Upper lobe of left lung (tissue), 6 donors: ENCODE data around the gene CA10. TPM values are rescaled to one million over a fixed set of nuclear protein-coding genes. Genes with fewer than 3 reads are reported as not detected.

Experiments used
- ATAC-seq, 2 donors: fragments of 200-7000 bp; cut with Tn5 transposase; one replicate each; pipeline ENCODE4 v1.9.1; 2022; ENCODE audit warnings: mild to moderate bottlenecking in 2 of 2, moderate library complexity in 2 of 2; ENCODE audit not compliant: low FRiP score in 2 of 2
- DNase-seq, 2 donors: peaks; one replicate each; pipeline ENCODE4 v3.0.0-alpha.2; 2019 to 2020
- H3K27ac ChIP-seq, 4 donors: fragments of 200-600 bp; sonication (generic); one replicate each; pipeline ENCODE4 v1.5.1; 2016 to 2019
- H3K27me3 ChIP-seq, 4 donors: fragments of 200-600 bp; sonication (generic); one replicate each; pipeline ENCODE4 v1.5.1; 2017 to 2019
- H3K36me3 ChIP-seq, 4 donors: fragments of 200-600 bp; sonication (generic); one replicate each; pipeline ENCODE4 v1.5.1; 2016 to 2019
- H3K4me1 ChIP-seq, 4 donors: fragments of 200-600 bp; sonication (generic); one replicate each; pipeline ENCODE4 v1.5.1; 2018 to 2019
- H3K4me3 ChIP-seq, 4 donors: fragments of 200-600 bp; sonication (generic); one replicate each; pipeline ENCODE4 v1.5.1; 2017 to 2019; ENCODE audit warnings: mild to moderate bottlenecking in 2 of 4, moderate library complexity in 1 of 4
- H3K9me3 ChIP-seq, 4 donors: fragments of 200-600 bp; sonication (generic); one replicate each; pipeline ENCODE4 v1.5.1; 2018 to 2019
- CTCF ChIP-seq, 6 experiments: fragments of 450-650 bp in 4 of 6; fragments of 200-600 bp in 2 of 6; sonication (generic) in 2 of 6; IDR thresholded peaks; one replicate each; pipeline ENCODE4 v1.5.1; 2016 to 2019; ENCODE audit warnings: antibody characterized with exemption in 6 of 6
- EP300 ChIP-seq, 4 donors: sonication (generic); formaldehyde crosslinking; IDR thresholded peaks; one replicate each; pipeline ENCODE4 v1.5.1; 2017; ENCODE audit warnings: antibody characterized with exemption in 4 of 4, control low read depth in 2 of 4
- POLR2A ChIP-seq, 4 donors: fragments of 450-650 bp; IDR thresholded peaks; one replicate each; pipeline ENCODE4 v1.5.1; 2016 to 2017; ENCODE audit warnings: antibody characterized with exemption in 4 of 4, mild to moderate bottlenecking in 2 of 4
- POLR2AphosphoS5 ChIP-seq, 2 donors: sonication (generic); formaldehyde crosslinking; IDR thresholded peaks; one replicate each; pipeline ENCODE4 v1.5.1; 2017; ENCODE audit warnings: antibody characterized with exemption in 2 of 2
- WGBS, 2 donors: methylation state at CpG; one replicate each; pipeline ENCODE4 v1.1.5; 2017 to 2018; 5-methylcytosine and 5-hydroxymethylcytosine counted together
- total RNA-seq, 6 donors: library from RNA; depleted of rRNA in 4 of 6; stranded (reverse); fragments of >200 nt in 4 of 6; gene quantifications; one replicate each; pipeline versions ENCODE4 v1.1.0 to v1.2.1, GENCODE V29; 2016 to 2021
- donor health status: DM: no; HTN: no; CAD: no; lungs with moderate emphysema.
- donor health status: DM: no; HTN: yes; CAD: no; lungs with severe emphysema.

CA10 gene
- total RNA-seq, 6 donors from 2014 or later, result 0.10 TPM; not detected in 5

- no peak for TF ChIP-seq POLR2AphosphoS5 (IDR thresholded peaks at IDR 0.05)
- no peak for TF ChIP-seq POLR2A (IDR thresholded peaks at IDR 0.05)
- no peak for TF ChIP-seq EP300 (IDR thresholded peaks at IDR 0.05)
- TF ChIP-seq CTCF (IDR thresholded peaks at IDR 0.05), result no peak
- ATAC-seq, result no peak
These were observed 206.8 kb downstream of the CA10 start for GRCh38 chr17:51951741-51952140.

GRCh38 chr17:51948128-51948527, 210.4 kb downstream of the CA10 start:
- no peaks in the 10 kb centered on the region for H3K4me1 ChIP-seq
- H3K27ac ChIP-seq, result no peak overlapping the region
- DNase-seq (no peak), ATAC-seq (no peak)
- no peak for TF ChIP-seq CTCF (IDR thresholded peaks at IDR 0.05)
- no peak for TF ChIP-seq POLR2AphosphoS5 (IDR thresholded peaks at IDR 0.05)
- TF ChIP-seq EP300 (IDR thresholded peaks at IDR 0.05), result no peak
- TF ChIP-seq POLR2A (IDR thresholded peaks at IDR 0.05), result no peak
- H3K4me3 ChIP-seq, result no peak overlapping the region
- no peaks in the 10 kb centered on the region for H3K9me3 ChIP-seq
- 74 to 81% methylated on average over 4 of the region's 4 CpGs for WGBS, 2 donors
- H3K27me3 ChIP-seq, result no peaks in the 10 kb centered on the region
- H3K36me3 ChIP-seq, result no peaks in the 10 kb centered on the region

More at GRCh38 chr17:51951741-51952140, 206.8 kb downstream of the CA10 start:
- Histone ChIP-seq H3K27me3 (no peaks in the 10 kb centered on the region), H3K4me3 (no peak overlapping the region), H3K27ac (no peak overlapping the region), H3K36me3 (no peaks in the 10 kb centered on the region), H3K4me1 (no peaks in the 10 kb centered on the region), H3K9me3 (no peaks in the 10 kb centered on the region)
- no peak for DNase-seq
- 8 to 16% methylated on average over 2 of the region's 2 CpGs for WGBS, 2 donors

GRCh38 chr17:51947160-51947735, 211.3 kb downstream of the CA10 start:
- no peaks in the 10 kb centered on the region for H3K36me3 ChIP-seq
- H3K4me3 ChIP-seq, result no peak overlapping the region
- no peak overlapping the region for H3K27ac ChIP-seq
- TF ChIP-seq POLR2AphosphoS5 (IDR thresholded peaks at IDR 0.05) (no peak), EP300 (IDR thresholded peaks at IDR 0.05) (no peak), POLR2A (IDR thresholded peaks at IDR 0.05) (no peak), CTCF (IDR thresholded peaks at IDR 0.05) (no peak)
- H3K9me3 ChIP-seq, result no peaks in the 10 kb centered on the region
- ATAC-seq, result no peak
- 56 to 57% methylated on average over 3 of the region's 3 CpGs for WGBS, 2 donors
- H3K27me3 ChIP-seq, result no peaks in the 10 kb centered on the region
- H3K4me1 ChIP-seq, result no peaks in the 10 kb centered on the region
- no peak for DNase-seq

- Histone ChIP-seq H3K9me3 (no peaks in the 10 kb centered on the region), H3K4me3 (no peak overlapping the region), H3K27ac (no peak overlapping the region), H3K27me3 (no peaks in the 10 kb centered on the region), H3K4me1 (no peaks in the 10 kb centered on the region), H3K36me3 (no peaks in the 10 kb centered on the region)
- ATAC-seq (no peak), DNase-seq (no peak)
- 77 to 86% methylated on average over 2 of the region's 2 CpGs for WGBS, 2 donors
- no peak for TF ChIP-seq POLR2A (IDR thresholded peaks at IDR 0.05)
- TF ChIP-seq POLR2AphosphoS5 (IDR thresholded peaks at IDR 0.05), result no peak
- no peak for TF ChIP-seq EP300 (IDR thresholded peaks at IDR 0.05)
- TF ChIP-seq CTCF (IDR thresholded peaks at IDR 0.05), result no peak
These were observed 212.2 kb downstream of the CA10 start for GRCh38 chr17:51946311-51946710.

- 46 to 48% methylated on average over 3 of the region's 3 CpGs for WGBS, 2 donors
- DNase-seq (no peak), ATAC-seq (no peak)
- TF ChIP-seq POLR2AphosphoS5 (IDR thresholded peaks at IDR 0.05) (no peak), POLR2A (IDR thresholded peaks at IDR 0.05) (no peak), EP300 (IDR thresholded peaks at IDR 0.05) (no peak), CTCF (IDR thresholded peaks at IDR 0.05) (no peak)
- H3K4me3 ChIP-seq, result no peak overlapping the region
- no peaks in the 10 kb centered on the region for H3K9me3 ChIP-seq
- H3K27ac ChIP-seq, result no peak overlapping the region
- H3K36me3 ChIP-seq, result no peaks in the 10 kb centered on the region
- H3K27me3 ChIP-seq, result no peaks in the 10 kb centered on the region
- H3K4me1 ChIP-seq, result no peaks in the 10 kb centered on the region
These were observed 217.2 kb downstream of the CA10 start for GRCh38 chr17:51941272-51941671.
